Pancreas (tissue), 10 donors: ENCODE data around the gene DIDO1. TPM values are rescaled to one million over a fixed set of nuclear protein-coding genes. Genes with fewer than 3 reads are reported as not detected.
A peak's percentile ranks its signal among the peaks of the same experiment; 100 is the strongest.
"Not testable (repeated sequence)": the region's sequence is repeated elsewhere in the genome, so short reads cannot be mapped to it uniquely, and the experiment has no call there.

ENCODE experiments used
- ATAC-seq, 4 donors: fragments of 200-7000 bp; cut with Tn5 transposase; one replicate each; pipeline versions ENCODE4 v1.8.0 to v1.9.1; 2020; ENCODE audit warnings: mild to moderate bottlenecking in 4 of 4, moderate library complexity in 4 of 4
- DNase-seq, 6 donors: peaks; one replicate each; pipeline ENCODE4 v3.0.0-alpha.2; 2020
- FAIRE-seq: peaks from 2 replicates; lab custom pipeline; 2012; peaks lifted over from hg19 to GRCh38; lab: Jason Lieb, UNC
- H3K27ac ChIP-seq, 4 donors: fragments of 200-600 bp; sonication (generic); 1 replicate in 3 of 4; 2 replicates in 1 of 4; pipeline versions ENCODE4 v1.5.0 to v1.8.0; 2020
- H3K27me3 ChIP-seq, 4 donors: fragments of 200-600 bp; one replicate each; pipeline ENCODE4 v1.8.0; 2021
- H3K36me3 ChIP-seq, 3 donors: fragments of 200-600 bp; sonication (generic) in 1 of 3; one replicate each; pipeline versions ENCODE4 v1.5.0 to v1.8.0; 2020 to 2021
- H3K4me1 ChIP-seq, 3 donors: fragments of 200-600 bp; one replicate each; pipeline ENCODE4 v1.8.0; 2021
- H3K4me3 ChIP-seq, 4 donors: fragments of 200-600 bp; sonication (generic) in 2 of 4; one replicate each; pipeline versions ENCODE4 v1.5.0 to v1.8.0; 2020 to 2021
- H3K9me3 ChIP-seq, 4 donors: fragments of 200-600 bp; one replicate each; pipeline ENCODE4 v1.8.0; 2021
- WGBS, 2 donors: extraction: QIAGEN DNeasy Blood & Tissue Kit; methylation state at CpG; one replicate each; pipeline ENCODE4 v1.1.7; 2013; 5-methylcytosine and 5-hydroxymethylcytosine counted together
- intact Hi-C, 3 donors: fragments of 100-400 bp; cut with DNase I; formaldehyde crosslinking; loops; one replicate each; pipeline versions ENCODE4 v1.11.1 to v1.14.2; 2022
- polyA plus RNA-seq, 2 donors: library from polyadenylated mRNA; stranded (reverse); fragments of 200-250 nt; gene quantifications; one replicate each; pipeline ENCODE4 v1.2.3, GENCODE V29; 2013
- total RNA-seq, 6 donors: library from RNA; stranded (reverse); fragmentation: NEBNext Ultra II Directional in 4 of 6; extraction: Animal tissue kit (Norgen Biotek cat#: 25700) in 4 of 6; gene quantifications; one replicate each; pipeline versions ENCODE4 v1.2.1 to v1.2.4, GENCODE V29; 2021 to 2023
- TF ChIP-seq, protein P1 (sequence below), 4 donors: fragments of 200-600 bp; sonication (generic) in 3 of 4; IDR thresholded peaks; one replicate each; pipeline versions ENCODE4 v1.5.0 to v1.8.0; 2021; ENCODE audit warnings: antibody characterized with exemption in 4 of 4
- donor health status: healthy with polysubstance abuse.
- donor health status: DM: no; HTN: no; CAD: no; lungs with moderate emphysema.
- donor health status: DM: no; HTN: no; CAD: no.
- donor health status: control.
- donor health status: control.
- donor health status: Bipolar disorder and iron deficiency.
- donor health status: DM: yes; HTN: yes; CAD: no.
- donor health status: DM: no; HTN: no; CAD: no.
- donor health status: DM: no; HTN: no; CAD: no.
- donor health status: DM: yes; HTN: yes; CAD: no.

Gene DIDO1
- total and polyA plus RNA-seq, 8 donors, result 16.7 to 29.8 (median 18.5) TPM

DNA sequence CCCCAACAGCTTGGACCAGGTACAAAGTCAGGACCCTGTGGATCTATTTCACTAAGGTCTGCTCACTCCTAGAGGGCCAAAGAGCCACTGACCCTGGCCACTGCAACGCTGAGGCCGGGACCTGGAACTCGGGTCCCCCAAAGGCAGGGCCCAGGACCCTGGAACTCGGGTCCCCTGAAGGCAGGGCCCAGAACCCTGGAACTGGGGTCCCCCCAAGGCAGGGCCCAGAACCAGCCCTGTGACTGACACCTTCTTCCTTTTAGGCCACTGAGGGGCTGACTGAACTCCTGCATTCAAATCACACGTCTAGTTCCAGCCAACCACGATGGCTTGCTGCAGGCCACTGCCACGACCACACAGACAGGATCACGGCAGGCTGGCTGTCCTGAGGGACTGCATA is 74.1 kb downstream of the DIDO1 start:
- no peak overlapping the region for H3K27ac ChIP-seq

DNA sequence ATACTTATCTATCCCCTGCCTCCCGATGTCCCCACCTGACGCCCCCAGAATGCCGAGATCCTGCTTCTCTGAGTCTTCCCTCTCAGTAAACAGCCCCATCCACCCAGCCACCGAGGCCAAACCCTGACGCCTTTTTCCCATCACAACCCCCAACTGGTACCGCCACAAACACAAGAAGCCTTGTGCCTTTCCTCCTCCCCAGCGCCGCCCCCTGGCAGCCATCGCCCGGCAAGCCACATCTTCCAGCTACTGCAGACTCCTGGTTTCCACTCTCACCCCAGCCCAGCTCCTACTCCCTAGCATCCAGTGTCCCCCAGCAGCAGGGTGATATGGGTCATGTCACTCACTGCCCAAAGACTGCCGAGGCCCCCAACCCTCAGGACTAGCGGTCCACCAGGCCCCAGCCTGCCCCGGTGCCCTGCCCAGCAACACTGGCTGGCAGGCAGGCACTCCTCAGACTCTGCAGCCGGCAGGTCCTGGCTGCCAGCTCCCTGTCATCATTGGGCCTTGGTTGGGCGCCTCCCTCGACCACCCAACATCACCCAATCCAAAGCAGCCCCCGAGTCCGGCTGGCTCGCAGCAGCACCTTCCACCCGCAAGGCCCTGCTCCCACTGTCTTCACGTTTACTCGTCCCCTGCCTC is 75.9 kb downstream of the DIDO1 start:
- 90 to 92% methylated on average over 22 of the region's 22 CpGs for WGBS, 2 donors
- H3K27ac ChIP-seq, result no peak overlapping the region
- DNase-seq (peak in 1 of 6 donors; percentile 47), ATAC-seq (no peak), FAIRE-seq (no peak)
- TF ChIP-seq, protein P1, sequence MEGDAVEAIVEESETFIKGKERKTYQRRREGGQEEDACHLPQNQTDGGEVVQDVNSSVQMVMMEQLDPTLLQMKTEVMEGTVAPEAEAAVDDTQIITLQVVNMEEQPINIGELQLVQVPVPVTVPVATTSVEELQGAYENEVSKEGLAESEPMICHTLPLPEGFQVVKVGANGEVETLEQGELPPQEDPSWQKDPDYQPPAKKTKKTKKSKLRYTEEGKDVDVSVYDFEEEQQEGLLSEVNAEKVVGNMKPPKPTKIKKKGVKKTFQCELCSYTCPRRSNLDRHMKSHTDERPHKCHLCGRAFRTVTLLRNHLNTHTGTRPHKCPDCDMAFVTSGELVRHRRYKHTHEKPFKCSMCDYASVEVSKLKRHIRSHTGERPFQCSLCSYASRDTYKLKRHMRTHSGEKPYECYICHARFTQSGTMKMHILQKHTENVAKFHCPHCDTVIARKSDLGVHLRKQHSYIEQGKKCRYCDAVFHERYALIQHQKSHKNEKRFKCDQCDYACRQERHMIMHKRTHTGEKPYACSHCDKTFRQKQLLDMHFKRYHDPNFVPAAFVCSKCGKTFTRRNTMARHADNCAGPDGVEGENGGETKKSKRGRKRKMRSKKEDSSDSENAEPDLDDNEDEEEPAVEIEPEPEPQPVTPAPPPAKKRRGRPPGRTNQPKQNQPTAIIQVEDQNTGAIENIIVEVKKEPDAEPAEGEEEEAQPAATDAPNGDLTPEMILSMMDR (IDR thresholded peaks at IDR 0.05), result no peak
- no peak overlapping the region for H3K4me3 ChIP-seq
- H3K27me3 ChIP-seq, result no peaks in the 10 kb centered on the region
- no peaks in the 10 kb centered on the region for H3K9me3 ChIP-seq
- intact Hi-C loops, result no loop called here
- no peaks in the 10 kb centered on the region for H3K4me1 ChIP-seq
- H3K36me3 ChIP-seq, result no peaks in the 10 kb centered on the region

More for the DNA sequence above, 74.1 kb downstream of the DIDO1 start:
- ATAC-seq (no peak), FAIRE-seq (no peak), DNase-seq (peak in 1 of 6 donors; percentile 40)
- intact Hi-C loops, result no loop called here
- Histone ChIP-seq H3K4me1 (no peaks in the 10 kb centered on the region), H3K36me3 (peaks cover 0 to 5% (median 0%) of the 10 kb centered on the region in 3 donors), H3K27me3 (no peaks in the 10 kb centered on the region), H3K4me3 (no peak overlapping the region), H3K9me3 (no peaks in the 10 kb centered on the region)
- WGBS, 2 donors, result 88 to 91% methylated on average over 8 of the region's 8 CpGs
- TF ChIP-seq, protein P1 (IDR thresholded peaks at IDR 0.05), result no peak

DNA sequence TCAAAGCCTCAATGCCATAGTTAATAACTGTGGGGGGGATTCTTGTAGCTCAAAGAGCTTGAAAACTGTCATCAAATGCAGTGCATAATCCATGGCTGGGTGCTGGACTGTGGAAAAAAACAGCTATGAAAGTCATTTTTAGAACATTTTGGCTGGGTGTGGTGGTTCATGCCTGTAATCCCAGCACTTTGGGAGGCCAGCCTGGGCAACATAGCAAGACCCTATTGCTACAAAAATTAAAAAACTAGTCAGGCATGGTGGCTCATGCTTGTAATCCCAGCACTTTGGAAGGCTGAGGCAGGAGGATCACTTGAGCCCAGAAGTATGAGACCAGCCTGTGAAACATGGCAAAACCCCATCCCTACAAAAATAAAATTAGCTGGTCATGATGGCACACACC is 76.9 kb downstream of the DIDO1 start:
- Histone ChIP-seq H3K27me3 (no peaks in the 10 kb centered on the region), H3K4me1 (no peaks in the 10 kb centered on the region), H3K4me3 (no peak overlapping the region), H3K9me3 (no peaks in the 10 kb centered on the region), H3K36me3 (no peaks in the 10 kb centered on the region), H3K27ac (no peak overlapping the region)
- DNase-seq (no peak), ATAC-seq (no peak), FAIRE-seq (no peak)
- intact Hi-C loops, result no loop called here
- TF ChIP-seq, protein P1 (IDR thresholded peaks at IDR 0.05), result no peak

DNA sequence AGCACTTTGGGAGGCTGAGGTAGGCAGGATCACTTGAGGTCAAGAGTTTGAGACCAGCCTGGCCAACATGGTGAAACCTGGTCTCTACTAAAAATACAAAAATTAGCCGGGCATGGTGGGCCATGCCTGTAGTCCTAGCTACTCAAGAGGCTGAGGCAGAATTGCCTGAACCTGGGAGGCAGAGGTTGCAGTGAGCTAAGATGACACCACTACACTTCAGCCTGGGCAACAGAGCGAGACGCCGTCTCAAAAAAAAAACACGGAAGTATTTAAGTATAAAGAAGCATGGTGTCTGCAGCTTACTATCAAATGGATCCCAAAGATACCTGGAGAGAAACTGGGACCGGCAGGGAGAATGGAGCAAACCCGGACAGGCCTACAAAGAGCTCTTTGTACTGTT is 77.4 kb downstream of the DIDO1 start:
- H3K9me3 ChIP-seq, H3K4me3 ChIP-seq, H3K36me3 ChIP-seq, H3K4me1 ChIP-seq, ATAC-seq, H3K27me3 ChIP-seq, FAIRE-seq, DNase-seq, intact Hi-C loops, H3K27ac ChIP-seq: not testable (repeated sequence)
- 92 to 95% methylated on average over 7 of the region's 7 CpGs for WGBS, 2 donors

DNA sequence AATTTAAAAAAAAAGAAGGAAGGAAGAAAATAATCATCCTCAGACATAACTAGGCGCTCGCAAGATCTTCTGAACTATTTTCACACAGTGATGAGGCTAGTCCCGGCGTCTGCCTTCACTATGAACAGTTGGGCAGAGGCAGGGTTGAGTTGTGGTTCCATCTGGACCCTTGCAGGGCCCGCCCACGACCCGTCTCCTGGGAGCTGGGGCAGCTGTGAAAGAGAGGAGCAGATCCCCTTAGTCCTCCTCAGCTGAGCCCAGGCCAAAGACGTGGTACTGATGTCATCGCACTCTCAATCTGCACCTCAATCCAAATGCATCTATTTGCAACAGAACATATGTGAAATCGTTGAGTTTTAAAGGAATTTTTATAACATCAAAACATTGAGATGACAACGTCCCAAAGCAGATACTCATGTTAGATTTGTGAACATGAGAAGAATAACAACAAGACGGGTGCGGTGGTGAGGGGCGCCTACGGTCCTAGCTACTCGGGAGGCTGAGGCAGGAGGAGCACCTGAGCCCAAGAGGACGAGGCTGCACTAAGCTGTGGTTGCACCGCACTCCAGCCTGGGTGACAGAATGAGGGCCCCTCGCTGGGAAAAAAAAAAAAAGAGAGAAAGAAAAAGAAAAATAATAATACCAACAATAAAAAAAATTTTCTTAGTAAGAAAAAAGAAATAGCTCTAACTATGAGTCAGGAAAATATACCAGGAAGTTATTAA is 80.0 kb downstream of the DIDO1 start:
- Histone ChIP-seq H3K4me1 (no peaks in the 10 kb centered on the region), H3K27ac (no peak overlapping the region), H3K9me3 (no peaks in the 10 kb centered on the region), H3K4me3 (no peak overlapping the region), H3K36me3 (no peaks in the 10 kb centered on the region), H3K27me3 (no peaks in the 10 kb centered on the region)
- DNase-seq (peak in 1 of 6 donors; percentile 43), FAIRE-seq (no peak), ATAC-seq (no peak)
- 85 to 93% methylated on average over 19 of the region's 19 CpGs for WGBS, 2 donors
- TF ChIP-seq, protein P1 (IDR thresholded peaks at IDR 0.05), result no peak
- intact Hi-C loops, result no loop called here
